Cerebellar cortex (tissue), 1 donor: Measurements from ENCODE around the gene PAM.

Experiments used
- DNase-seq: peaks from one replicate; pipeline ENCODE4 v3.0.0-alpha.2; 2015; ENCODE audit warnings: low spot score

The PAM gene

DNA sequence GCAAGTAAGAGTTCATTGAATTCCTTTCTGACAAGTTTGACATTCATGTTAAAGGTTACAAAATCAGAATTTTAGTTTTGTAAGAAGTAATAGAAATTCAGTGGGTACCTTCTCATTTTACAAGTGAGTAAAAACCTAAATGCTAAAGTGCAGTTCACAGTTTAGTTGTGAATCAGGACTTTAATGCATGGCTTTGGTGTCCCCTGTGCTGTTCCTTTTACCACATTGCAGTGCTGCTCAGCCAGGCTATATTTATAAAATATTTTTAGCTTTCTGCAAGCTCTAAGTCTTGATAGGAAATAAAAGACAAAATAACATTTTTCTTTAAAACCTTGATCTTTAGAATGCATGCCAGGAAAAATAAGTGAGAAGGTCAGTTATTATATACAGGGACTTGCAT is 26.3 kb downstream of the PAM start:
- DNase-seq: no peak

DNA sequence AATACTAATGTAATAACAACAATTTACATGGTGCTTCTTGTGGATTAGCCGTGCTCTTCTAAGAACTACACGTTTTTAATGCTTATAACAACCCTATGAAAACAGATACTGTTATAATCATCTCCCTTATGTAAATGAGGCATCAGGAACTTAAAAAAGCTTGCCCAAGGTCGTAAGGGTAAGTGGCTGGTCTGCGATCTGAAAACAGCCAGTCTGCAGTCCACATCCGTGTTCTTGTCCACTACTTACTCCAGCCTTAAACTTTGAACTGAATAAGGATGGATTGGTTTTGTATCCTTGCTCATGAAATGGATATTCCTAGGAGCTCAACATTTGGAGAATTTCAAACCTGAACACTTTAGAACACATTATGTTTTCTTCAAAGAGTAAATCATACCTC is 26.7 kb downstream of the PAM start:
- DNase-seq: no peak

DNA sequence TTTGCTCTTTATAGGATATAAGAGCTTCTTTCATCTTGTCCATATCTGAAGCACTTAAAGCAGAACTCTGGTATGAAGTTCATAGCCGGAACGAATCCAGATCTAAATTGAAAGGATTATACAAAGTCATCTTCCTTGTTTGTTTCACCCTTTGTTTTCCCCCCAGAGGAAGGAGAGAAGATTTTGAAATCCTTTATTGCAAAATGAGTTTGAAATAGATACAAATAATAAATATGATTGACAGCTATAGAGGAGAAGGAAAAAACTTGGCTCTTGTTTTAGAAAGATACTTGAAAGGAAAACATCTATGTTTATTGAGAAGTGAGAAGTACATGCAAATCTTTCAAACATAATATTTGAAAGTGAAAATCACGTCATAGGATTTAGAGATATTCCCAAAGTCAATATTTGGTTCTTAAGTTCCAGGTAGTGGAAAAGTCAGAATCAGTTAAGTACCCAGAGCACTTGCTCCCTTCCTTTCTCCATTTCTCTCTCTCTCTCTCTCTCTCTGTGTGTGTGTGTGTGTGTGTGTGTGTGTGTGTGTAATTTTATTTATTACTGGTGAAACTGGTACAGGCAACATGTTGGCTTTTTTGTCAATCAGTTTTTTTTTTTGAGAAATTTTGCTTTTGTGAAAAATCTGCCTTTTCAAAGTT is 27.2 kb downstream of the PAM start:
- DNase-seq: no peak

DNA sequence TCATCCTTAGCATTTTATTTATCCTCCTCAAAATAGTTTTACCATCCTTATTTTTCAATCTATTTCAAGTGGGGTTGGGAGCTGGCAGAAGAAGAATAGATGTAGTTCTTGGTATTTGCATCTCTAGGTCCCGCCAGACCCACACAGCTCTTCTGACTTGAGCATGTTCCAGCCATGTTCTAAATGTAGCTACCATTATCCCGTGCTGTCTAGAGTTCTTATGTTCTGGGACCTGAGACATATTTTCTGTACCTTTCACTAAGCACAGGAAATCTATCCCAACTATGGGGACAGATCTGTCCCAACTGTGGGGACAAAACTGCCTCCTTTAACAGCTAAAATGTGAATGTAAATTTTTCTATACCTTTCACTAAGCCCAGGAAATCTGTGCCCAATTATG is 32.0 kb downstream of the PAM start:
- no peak for DNase-seq

DNA sequence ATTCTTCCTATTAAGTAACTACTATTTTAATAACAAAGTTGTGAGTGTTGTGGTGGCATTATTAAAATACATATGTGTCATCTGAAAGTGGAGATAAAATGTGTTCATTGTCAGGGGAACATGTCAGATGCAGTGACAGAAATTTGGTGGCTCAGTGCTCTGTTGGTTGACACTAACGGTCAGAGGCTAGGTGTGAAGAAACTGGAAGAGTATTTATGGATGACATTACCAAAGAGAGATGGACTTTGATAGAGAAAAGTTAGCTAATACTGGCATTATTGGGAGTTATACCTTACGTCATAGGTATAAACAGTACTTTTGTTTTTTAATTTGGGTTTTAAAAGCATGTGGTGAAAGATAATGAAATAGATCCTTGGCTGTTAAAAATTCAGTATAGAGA is 33.7 kb downstream of the PAM start:
- DNase-seq: no peak

DNA sequence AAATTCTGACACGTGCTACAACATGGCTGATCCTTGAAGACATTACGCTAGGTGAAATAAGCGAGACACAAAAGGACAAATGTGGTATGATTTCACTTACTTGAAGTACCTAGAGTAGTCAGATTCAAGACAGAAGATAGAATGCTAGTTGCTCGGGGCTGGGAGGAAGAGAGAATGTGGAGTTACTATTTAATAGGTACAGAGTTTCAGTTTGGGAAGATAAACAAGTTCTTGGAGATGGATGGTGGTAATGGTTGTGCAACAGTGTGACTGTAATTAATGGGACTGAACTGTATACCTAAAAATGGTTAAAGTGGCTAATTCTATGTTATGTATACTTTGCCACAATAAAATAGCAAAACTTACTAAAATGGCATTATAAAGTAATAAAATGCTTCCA is 34.4 kb downstream of the PAM start:
- no peak for DNase-seq

DNA sequence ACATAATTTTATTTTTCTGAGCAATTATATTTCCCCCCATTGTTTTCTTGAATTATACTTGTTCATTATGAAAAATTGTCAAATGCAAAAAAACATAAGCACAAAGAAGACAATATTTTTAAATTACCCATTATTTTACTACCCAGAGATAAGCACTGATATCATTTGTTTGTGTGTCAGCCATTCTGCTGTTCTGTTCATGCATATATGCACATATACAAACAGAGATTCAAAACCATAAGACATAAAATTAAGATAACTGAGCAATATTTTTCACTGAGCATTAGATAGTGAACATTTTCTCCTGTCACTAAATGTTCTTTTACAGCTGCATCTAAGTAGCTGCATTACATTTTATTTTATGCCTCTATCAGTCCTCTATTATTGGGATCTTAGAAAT is 35.6 kb downstream of the PAM start:
- DNase-seq: no peak

DNA sequence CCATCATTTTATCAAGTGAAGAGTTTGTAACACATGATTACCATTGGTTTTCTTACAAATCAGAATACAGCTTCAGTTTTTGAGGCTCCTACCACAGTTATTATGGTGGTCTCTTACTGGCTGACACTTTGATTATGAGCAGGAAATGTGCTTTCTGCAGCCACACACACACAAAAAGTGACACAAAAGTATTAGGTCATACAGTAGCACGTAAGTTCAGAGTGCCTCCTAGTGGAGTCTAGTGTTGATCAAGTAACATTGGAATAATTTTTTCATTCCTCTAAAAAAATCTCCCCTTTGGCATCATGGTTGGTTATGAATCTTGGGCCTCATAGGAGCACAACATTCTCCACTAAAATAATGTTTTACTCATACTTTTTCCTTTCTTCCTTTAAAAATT is 37.6 kb downstream of the PAM start:
- no peak for DNase-seq

DNA sequence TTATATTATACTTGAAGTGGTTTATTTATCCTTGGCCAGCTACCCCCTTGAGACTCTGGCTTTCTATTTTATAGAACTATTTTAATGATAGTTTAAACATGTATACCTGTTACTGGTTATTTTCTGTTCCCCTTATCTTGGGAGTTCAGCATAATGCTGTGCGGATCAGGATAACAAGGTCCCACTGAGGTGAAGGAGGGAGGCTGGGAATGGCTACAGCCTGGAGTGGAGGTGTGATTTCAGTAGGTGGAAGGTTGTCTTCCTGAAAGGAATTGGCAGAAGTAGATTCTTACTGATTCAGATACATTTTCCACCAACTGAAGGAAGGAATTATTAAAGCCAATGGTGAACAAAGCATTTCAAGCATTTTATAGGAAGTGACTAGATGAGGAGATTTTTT is 38.9 kb downstream of the PAM start:
- DNase-seq: no peak

DNA sequence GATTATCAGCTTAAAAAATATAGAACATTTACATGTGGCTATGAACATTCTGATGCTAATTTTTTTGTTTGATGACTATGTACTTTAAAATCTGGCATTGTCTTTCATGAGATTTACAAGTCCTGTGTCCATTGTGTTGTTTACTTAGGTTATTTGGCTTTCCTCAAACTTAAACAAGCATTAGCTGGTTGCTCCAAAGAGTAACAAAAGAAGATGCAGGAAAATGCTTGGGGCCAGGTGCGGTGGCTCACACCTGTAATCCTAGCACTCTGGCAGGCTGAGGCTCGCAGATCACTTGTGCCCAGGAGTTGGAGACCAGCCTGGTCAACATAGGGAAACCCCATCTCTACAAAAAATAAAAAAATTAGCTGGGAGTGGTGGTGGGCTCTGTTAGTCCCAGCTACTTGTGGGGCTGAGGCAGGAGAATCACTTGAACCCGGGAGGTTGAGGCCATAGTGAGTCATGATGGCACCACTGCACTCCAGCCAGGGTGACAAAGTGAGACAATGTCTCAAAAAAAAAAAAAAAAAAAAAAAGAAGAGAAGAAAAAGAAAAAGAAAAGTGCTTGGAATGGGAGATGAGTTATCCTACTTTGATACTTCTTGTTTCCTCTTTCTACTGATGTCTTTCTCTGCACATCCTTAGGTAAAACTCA is 39.7 kb downstream of the PAM start:
- no peak for DNase-seq

DNA sequence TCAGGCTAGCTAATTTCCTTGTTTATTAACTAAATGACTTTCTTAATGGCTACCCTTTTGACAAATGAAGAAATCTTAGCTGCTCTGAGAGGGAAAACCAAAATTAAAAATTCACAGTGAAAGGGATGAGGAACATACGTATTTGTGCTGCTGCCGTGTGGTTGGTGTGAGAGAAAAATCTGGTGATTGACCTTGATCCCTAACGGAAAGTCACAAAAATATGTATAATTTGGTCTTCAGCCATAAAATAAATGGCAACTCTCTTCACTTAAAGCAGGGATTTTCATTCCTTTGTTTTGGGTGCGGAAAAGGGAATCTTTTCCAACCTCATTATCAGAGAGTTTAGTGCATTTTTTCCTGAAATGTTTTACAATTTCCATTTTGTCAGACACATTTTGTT is 40.4 kb downstream of the PAM start:
- no peak for DNase-seq

DNA sequence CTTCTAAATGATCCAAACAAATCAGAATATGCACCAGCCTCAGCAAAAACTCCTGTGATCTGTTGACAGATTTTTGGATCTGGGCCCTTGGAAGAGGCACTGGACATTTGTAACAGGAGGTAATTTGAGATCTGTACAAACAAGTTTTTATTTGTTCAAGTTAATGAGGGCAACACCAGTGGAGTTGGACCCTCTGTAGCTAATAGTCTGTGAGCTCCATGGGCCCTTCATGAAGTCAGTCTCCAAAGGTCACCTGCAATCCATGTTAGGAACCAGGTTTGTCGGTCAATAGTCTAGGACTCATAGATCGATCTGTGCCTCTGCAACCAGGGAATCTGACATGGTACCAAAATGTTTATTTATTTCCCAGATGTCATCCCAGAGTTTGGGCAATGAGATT is 40.9 kb downstream of the PAM start:
- DNase-seq: no peak

DNA sequence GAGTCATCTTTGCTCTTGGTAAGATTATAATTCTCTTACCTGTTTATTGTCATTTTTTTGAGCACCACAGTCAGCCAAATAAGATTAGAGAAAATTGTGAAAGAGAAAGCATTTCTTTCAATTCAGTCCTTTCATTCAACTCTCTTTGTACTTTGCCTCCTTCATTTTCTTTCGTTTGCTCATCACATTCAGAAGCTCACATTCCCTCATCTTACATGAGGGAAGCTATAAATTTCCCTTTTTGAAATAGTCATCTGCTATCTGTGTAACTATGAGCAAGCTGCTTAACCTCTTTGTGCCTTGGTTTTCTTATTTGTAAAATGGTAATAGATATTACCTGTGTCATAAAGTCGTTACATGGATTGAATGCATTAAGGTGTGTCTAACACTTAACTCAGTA is 41.4 kb downstream of the PAM start:
- DNase-seq: no peak

DNA sequence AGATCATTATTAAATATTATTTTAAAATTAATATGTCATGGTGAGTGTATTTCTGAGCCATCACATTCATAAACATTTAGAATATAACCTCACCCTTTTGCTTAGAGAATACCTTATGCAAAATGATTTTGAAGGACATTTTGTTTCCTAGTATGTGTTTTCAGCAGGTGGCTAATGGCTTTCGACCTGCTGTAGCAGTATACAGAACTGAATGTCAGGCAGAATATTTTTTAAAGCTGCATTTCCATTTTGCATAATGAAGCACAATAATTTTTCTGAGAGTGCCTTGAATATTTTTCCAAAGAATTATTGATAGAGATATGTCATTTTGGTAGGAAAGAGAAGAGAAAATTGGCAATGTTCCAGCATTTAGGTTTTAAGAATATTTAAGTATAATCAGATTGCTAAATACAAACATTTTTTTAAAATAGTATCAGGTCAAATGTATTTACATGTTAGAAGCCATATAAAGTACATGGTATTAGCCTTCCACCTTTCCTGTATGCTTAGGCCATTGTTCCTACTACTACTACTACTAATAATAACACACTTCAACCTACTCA is 42.3 kb downstream of the PAM start:
- no peak for DNase-seq

DNA sequence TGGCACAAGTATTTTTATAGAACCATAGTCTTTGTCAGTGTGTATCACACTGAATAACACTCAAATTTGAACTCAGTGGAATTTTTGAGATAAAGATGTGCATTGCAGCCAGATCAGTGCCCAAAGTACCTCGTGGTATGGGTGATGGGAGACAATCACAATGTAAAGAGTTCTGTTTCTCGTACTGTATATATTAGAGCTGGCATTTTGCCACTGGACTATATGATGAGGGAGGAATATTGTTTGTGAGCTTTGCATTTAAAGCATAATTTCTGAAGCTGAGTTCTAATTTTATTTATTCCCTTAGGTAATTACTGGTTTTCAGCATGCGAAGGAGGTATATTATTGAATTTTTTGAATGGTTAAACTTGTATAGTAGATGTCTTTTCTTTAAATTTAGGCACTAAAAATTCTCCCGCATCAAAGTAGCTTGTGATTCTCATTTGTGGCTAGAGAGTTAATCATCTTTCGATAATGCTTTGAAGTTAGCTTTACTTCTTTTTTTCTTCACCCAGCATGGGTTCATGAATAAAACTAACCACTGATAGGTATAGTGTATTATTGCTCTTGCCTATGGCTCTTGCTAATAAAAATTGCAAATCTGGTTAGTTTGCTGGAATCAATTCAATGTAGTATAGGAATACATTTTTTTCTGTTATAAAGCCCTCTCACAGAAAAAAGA is 43.1 kb downstream of the PAM start:
- DNase-seq: no peak

DNA sequence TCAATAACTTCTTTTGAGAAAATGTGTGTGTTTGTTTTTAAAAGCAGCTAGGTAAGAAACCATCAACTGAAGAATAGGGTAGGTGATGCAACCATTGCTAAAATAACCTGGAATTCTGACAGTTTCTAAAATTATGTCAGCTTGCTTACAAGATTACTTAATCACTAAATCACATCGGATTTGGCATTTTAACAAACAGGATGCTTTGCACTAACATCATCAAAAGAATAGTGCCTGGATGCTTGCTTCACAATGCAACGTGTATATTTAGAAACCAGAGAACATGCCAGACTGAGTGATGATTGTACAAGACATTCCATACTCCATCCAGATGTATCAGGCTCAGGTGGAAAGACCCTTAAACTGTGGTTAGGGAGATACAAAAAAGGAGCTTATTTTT is 43.9 kb downstream of the PAM start:
- DNase-seq: no peak

DNA sequence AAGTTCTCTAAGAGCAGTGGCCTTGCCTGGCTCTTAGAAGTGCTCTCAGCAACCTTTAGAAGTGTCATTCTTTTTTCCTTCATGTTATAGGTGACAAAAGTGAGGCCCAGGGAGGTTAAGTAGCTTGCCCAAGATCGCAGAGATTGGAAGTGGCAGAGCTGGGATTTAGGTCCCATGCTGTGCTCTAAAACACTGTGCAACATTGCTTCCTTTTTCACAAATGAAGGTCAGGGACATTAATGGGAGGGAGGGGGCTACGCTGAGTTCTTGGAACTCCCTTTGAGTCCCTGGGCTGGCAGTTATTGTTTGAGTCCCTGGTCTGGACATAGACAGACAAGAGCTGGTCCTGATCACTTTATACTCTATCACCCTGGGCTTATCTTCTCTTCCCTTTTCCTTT is 45.3 kb downstream of the PAM start:
- no peak for DNase-seq

DNA sequence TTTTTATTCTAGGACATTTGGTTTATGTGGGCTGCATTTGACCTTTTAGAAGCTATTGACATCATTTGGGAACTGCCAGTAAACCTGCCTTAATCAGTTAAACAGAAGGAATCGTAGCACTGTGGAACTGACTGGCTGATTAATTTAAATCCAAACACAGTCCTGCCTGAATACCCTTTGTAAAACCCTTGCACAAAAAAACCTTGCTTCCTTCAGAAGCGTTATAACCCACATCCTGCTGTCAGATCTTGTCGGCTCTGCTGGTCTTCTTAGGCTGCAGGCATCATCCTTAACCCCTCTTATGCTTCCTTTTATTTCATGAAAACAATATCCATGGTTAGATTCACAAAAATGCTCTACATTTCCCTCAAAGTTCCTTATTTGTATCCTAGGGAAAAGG is 46.3 kb downstream of the PAM start:
- no peak for DNase-seq

DNA sequence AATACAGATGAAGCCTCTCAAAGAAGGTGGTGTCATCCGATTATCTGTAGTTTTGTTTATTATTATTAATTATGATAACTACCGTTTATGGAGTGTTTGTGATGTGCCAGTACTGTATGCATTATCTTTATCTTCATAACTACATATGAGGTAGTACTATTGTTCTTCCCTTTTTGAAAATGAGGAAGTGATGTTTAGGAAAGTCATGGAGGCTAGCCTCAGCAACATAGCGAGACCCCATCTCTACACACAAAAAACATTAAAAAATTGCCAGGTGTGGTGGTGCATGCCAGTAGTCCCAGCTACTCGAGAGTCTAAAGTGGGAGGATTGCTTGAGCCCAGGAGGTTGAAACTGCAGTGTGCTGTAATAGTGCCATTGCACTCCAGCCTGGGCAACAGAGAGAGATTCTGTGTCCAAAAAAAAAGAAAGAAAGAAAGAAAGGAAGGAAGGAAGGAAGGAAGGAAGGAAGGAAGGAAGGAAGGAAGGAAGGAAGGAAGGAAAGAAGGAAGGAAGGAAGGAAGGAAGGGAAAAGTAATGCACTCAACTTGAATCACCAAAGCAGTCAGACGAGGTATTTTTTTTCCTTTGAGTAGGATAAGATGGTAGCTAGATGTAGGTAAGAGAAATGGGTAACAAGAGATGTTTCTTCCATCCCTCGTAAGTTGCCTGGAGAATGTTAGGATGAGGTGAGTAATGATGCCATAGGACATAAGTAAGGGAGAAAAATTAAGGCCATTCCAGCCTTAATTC is 47.8 kb downstream of the PAM start:
- no peak for DNase-seq

DNA sequence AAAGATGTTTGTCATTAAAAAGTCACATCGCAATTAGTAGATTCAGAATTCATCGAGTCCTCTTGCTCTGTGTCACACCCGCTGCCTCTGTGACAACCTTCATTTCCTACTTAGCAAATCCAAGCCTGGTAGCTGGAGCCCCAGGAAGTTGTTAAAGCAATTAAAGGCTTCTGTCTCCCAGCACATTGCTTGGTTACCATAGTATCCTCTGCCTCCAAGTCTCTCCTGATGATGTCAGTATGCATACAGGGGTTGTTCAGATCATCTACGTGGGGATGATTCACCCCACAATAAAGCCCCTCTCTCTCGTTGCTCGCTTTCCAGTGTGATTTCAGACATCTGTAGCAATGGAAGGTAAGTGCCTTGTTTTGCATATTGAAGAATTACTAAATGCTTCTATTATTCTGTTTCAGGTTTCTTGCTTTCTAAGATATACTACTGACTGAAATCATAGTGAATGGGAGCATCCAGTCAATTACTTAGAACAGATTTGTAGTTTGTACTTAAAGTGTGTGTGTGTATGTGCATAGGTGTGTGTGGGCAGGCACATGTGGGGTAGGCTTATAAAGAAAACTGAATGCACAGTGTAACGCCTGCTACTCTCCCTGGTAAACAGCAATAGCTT is 52.9 kb downstream of the PAM start:
- peak; percentile 48 for DNase-seq

DNA sequence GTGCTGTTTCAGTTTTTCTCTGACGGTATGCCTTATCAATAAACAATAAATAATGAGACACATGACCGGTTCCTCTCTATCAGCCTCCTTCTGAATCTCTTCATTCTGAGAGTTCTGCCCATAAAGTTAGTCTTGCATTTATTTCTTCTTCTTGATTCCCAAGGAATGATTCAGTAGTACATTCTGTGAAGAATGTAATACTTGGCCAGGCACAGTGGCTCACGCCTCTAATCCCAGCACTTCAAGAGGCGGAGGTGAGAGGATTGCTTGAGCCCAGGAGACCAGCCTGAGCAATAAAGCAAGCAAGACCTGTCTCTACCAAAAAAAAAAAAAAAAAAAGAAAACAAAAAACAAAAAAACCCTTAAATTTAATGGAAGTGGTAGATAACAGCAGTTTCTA is 53.9 kb downstream of the PAM start:
- no peak for DNase-seq

DNA sequence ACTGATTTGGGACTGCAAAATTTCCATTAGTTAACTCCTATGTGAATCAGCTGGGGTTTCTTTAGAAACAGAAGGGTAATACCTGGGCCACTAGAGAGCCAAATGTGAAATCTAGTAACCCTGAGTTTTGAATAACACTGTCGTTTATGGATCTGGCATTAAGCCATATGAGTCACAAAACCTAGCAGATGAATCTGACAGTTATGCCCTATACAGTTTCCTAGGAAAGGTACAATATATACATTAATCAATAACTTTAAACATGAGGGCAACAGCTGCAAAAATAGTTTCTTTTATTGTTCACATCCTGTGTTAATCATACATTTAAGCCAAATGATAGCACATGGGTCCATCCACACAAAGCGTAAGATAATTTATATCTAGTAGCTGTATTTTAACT is 56.9 kb downstream of the PAM start:
- DNase-seq: no peak
